22Rv1 (cell line): ENCODE data around the gene HSPBAP1.

Source experiments
- ZFX ChIP-seq: fragments of 450-650 bp; IDR thresholded peaks from 2 replicates; pipeline ENCODE4 v1.6.1; 2017; ENCODE audit warnings: antibody characterized with exemption, borderline replicate concordance
- TF ChIP-seq, protein P1 (sequence below): fragments of 450-650 bp; IDR thresholded peaks from 2 replicates; pipeline ENCODE4 v1.5.1; 2017; ENCODE audit warnings: mild to moderate bottlenecking

- TF ChIP-seq, protein P1, sequence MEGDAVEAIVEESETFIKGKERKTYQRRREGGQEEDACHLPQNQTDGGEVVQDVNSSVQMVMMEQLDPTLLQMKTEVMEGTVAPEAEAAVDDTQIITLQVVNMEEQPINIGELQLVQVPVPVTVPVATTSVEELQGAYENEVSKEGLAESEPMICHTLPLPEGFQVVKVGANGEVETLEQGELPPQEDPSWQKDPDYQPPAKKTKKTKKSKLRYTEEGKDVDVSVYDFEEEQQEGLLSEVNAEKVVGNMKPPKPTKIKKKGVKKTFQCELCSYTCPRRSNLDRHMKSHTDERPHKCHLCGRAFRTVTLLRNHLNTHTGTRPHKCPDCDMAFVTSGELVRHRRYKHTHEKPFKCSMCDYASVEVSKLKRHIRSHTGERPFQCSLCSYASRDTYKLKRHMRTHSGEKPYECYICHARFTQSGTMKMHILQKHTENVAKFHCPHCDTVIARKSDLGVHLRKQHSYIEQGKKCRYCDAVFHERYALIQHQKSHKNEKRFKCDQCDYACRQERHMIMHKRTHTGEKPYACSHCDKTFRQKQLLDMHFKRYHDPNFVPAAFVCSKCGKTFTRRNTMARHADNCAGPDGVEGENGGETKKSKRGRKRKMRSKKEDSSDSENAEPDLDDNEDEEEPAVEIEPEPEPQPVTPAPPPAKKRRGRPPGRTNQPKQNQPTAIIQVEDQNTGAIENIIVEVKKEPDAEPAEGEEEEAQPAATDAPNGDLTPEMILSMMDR: no peak
- TF ChIP-seq ZFX: no peak
Observed at GRCh38 chr3:122828281-122828680, 34.6 kb upstream of the HSPBAP1 start.
